Measurements from ENCODE around the gene GPATCH4.
"Not testable (repeated sequence)": the region's sequence is repeated elsewhere in the genome, so short reads cannot be mapped to it uniquely, and the experiment has no call there.

Gene GPATCH4

DNA sequence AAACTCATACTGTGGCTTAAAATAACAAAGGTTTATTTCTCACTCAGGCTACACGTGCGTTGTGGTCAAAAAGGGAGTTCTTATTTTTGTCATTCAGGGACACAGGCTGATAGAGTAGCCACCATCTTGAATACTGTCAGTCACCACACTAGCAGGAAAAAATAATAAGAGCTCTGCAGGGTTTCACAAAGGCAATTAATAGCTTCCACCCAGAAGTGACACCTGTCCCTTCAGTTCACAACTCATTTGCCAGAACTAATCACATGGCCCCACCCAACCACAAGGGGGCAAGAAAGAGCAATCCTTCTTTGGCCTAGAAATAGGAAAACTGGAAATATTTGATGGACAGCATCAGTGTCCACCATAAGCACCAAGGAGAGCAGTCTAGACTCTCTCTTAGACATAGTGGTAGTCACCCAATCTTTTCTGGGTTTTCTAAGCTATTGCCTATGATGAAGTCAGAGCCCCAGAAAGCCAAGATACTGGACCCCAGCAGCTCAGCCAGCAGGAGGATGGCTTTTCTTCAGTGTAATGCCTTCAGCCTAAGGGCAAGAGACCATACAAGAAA, 26.1 kb upstream of the GPATCH4 start:
- peak; percentile 65 for DNase-seq (ENCODE audit: low spot score)

DNA sequence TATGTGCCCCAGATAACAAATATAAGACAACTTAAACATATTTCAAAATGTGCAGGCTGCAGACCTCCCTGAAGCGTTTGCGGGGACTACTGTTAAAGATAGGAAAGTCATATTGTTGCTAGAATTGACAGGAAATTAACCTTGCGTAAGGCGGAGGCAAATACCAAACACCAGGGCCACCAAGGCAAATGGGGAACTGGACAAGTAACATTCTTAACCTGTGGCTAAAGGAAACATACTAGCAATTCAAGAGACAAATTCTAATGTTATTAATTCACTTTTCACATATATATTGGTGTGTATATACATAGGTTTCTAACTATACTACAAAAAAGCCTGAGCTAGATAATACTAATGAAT, 24.8 kb upstream of the GPATCH4 start:
- no peak for DNase-seq (ENCODE audit: low spot score)

DNA sequence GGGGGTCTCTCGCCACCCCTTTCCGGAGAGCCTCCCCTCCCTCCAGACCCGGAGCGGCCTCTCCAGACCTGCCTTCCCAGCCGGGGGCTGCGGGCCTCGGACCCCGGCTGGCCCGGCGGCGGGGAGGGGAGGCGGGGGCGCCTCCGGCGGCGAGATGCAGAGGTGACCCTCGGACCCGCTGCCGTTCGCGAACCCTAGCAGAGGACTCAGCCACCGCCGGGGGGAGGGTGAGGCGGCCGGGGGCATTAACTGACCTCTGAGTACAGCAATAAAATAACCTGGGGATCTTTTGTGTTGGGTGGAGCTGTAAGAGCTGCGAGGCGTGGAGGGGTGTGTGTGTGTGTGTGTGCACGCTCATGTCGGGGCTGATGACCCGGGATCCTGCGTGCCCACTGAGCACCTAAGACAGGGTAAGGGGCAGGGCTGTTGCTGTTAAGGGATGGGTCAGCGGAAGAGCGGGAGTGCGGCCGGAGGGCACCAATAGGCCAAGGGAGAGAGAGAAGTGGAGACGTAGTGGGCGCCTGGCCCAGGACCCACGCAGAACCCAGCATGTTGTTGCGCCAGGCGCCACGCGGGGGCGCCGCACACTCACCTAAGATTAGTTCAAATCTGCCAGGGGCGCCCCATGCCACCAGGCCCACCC, 24.3 kb upstream of the GPATCH4 start:
- DNase-seq (ENCODE audit: low spot score), result peak; percentile 66

DNA sequence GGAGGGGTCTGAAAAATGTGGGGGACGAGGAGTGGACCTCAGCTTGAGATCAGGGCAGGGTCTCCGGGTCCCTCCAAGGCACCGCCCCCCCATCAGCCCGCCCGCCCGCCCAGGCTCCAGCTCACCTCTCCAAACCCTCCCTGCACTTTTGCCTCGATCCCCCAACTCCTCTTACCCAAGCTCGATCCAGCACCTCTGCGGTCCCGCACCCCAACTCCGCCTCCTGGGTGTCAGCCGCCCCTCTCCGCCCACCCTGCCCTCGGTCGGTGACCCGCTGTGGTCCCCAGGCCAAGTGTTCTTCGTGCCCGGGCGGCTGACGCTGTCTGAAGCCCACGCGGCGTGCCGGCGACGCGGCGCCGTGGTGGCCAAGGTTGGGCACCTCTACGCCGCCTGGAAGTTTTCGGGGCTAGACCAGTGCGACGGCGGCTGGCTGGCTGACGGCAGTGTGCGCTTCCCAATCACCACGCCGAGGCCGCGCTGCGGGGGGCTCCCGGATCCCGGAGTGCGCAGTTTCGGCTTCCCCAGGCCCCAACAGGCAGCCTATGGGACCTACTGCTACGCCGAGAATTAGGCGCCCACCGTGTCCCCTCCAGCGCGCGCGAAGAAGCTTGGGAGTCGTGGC, 23.6 kb upstream of the GPATCH4 start:
- no peak for DNase-seq (ENCODE audit: low spot score)

DNA sequence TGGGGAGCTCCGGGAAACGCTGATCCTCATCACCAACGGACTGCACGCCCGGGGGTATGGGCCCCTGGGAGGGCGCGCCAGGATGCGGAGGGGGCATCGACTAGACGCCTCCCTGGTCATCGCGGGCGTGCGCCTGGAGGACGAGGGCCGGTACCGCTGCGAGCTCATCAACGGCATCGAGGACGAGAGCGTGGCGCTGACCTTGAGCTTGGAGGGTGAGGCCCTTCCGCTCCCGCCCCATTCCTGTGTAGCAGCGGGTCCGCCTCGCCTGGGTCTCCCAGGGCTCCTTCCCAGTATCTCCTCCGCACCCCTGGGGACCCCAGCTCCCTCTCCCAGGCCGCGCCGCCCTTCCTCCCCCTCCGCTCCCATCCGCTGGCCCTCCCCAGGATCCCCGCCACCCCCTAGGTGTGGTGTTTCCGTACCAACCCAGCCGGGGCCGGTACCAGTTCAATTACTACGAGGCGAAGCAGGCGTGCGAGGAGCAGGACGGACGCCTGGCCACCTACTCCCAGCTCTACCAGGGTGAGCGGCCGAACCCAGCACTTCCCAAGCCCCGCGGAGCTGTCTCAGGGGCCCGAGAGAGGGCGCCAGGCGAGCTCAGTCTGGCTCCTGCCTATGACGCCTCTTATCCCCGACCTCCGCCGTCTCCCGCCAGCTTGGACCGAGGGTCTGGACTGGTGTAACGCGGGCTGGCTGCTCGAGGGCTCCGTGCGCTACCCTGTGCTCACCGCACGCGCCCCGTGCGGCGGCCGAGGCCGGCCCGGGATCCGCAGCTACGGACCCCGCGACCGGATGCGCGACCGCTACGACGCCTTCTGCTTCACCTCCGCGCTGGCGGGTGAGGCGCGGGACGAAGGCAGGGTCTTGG, 22.9 kb upstream of the GPATCH4 start:
- DNase-seq (ENCODE audit: low spot score), result no peak

DNA sequence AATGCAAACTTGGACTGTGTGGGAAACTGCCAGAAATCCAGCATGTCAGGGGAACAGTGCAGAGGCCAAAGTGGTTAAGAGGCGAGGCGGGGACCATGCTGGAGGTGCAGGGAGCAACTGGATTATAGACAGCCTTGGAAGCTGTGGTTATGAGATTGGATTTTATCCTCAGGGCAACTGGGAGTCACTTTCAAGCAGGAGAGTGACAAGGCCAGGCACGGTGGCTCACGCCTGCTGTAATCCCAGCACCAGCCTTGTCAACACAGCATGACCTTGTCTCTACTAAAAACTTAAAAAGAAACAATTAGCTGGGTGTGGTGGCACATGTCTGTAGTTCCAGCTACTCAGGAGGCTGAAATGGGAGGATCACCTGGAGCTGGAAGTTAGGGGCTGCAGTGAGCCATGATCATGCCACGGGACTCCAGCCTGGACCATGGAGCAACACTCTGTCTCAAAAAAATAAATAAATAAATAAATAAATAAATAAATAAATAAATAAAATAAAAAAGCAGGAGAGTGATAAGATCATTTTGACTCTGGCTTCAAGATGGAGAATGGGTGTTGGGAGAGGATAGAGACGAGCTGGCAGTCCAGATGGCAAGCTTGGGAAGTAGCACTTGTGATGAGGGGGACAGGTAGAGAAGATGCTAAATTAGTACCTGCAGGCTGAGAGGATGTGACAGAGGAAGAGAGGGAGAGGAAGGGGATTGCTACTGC, 21.5 kb upstream of the GPATCH4 start:
- no peak for DNase-seq (ENCODE audit: low spot score)

DNA sequence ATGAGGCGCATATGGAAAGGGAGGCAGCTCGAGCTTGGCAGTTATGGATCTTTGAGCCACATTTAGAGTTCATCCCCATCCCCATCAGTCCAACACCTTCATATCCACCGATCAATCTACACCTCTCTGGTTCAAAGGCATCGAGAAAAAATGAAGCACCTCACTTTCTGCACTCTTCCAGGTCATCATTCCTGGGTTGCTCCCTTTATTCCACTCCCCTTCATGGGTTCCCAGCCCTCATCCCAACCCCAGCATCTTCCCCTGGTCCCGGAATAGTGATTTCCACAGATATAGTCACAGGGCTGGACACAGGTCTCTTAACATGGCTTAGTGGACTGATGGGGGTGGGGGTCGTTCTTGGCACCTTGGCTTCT, 18.3 kb upstream of the GPATCH4 start:
- no peak for DNase-seq (ENCODE audit: low spot score)

DNA sequence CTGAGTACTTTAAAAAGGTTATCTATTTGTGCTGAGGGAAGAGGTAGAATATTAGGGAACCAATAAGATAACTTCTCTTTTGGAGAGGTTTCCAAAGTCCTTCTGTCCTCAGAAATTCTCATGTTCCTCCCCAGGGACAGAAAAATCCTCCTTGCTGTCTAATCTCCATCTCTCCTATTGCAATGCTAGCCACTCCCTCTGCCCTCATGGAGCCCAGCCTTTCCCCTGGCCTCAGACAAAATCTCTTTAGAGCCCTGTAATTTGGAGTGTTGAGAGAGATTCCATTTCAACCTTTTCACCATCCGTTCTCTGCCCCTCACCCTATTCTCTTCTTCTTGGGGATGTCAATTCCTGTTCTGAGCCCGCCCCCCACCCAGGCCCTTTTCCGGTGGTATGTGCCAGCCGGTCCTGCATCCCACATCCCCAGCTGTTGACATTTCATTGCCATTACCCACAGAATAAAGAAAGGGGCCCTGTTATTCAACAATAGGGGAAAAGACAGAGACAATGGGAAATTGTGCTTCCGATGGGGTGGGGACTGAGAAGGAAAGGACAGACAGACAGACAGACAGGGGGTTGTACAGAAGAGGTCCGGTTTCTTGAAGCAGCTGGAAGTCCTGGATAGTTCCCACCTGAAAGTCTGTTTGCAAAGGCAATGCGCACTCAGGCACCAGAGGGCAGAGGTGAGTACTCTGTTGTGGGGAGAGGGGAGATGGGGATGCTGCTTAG, 17.7 kb upstream of the GPATCH4 start, which contains the start of gene HAPLN2:
TSS of gene HAPLN2 (plus strand) at position 563 of the 729 bp plus-strand sequence. CDS start 4,076 bp downstream, outside the sequence.
- peak; percentile 94 for DNase-seq (ENCODE audit: low spot score)

DNA sequence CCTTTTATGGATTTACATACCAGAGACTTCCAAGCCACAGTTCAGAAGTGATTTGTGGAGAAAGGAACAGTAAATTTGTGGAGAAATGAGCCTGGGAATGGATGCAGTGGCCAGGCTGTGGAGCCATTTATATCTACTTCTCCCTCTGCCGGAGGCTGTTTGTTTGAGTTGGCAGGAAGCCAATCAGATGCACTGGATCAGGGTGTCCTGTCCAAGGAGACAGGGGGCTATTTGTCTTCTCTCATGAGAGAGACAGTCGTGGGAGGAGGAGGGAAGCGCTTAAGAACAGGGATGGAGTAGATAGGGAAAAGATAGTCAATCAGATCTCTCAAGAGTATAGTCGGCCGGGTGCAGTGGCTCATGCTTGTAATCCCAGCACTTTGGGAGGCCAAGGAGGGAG, 15.2 kb upstream of the GPATCH4 start:
- DNase-seq (ENCODE audit: low spot score), result peak; percentile 97

DNA sequence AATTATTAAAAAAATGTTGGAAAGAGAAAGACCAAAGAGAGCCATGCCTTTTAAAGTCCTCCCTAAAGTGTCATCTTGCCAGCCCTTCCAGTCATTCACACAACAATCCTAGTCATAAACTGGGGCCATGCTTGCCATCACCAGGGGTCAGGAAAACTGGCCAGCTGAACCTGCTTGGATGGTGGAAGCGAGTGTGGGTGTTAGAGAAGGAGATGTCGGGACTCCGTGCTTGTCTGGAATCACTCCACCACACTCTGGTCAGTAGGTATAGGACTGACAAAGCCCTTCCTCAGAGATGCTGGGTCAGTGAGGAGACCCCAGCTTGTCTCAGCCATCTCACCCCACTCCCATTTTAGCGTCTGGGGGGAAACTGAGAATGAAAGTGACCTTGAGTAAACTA, 14.7 kb upstream of the GPATCH4 start:
- DNase-seq (ENCODE audit: low spot score), result no peak

DNA sequence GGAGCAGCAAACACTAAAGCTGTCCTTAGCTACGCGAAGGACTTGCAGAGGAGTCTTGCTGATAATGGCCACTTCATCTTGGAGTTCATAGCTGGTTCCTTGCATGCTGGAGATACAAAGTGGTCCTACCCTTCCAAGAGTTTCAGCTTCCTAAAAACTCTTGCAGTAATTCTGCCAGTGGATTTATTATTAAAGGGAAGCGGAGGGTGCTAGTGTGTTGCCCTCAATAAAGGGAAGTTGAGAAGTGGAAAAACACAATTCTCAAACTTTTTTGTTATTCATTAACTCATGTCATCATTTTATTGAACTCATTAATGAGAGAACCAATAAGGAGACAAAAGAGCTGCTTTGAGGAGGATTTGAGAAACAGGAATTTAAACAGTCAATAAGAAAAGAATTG, 11.4 kb upstream of the GPATCH4 start:
- DNase-seq (ENCODE audit: low spot score), result no peak

DNA sequence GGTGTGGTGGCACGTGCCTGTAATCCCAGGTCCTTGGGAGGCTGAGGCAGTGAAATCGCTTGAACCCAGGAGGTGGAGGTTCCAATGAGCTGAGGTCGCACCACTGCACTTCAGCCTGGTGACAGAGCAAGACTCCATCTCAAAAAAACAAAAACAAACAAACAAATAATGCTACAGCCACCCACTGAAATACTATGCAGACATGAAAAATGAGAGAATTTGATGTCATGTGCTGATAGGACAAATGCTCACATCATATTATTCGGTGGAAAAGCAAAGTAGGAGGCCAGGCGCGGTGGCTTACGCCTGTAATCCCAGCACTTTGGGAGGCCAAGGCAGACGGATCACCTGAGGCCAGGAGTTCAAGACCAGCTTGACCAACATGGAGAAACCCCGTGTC, 8.8 kb upstream of the GPATCH4 start:
- not testable (repeated sequence) for DNase-seq (ENCODE audit: low spot score)

DNA sequence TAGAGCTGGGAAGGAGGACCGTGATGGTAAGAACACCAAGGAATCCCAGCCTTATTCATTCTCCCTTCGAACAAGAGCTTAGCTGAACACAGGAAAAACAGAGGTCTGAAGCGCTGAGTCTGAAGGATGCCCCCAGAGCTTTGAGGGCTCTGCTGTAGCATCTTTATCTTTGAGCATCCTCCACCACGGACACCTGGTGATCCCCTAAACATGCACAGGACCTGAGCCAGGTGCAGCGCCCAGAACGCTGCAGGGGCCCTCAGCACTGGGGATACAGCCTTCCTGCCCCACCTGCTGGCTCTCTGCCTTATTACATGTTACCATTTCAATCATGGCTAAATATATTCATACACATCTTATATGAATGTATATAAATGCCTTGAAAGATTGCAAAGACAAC, 7.7 kb upstream of the GPATCH4 start:
- DNase-seq (ENCODE audit: low spot score), result no peak

DNA sequence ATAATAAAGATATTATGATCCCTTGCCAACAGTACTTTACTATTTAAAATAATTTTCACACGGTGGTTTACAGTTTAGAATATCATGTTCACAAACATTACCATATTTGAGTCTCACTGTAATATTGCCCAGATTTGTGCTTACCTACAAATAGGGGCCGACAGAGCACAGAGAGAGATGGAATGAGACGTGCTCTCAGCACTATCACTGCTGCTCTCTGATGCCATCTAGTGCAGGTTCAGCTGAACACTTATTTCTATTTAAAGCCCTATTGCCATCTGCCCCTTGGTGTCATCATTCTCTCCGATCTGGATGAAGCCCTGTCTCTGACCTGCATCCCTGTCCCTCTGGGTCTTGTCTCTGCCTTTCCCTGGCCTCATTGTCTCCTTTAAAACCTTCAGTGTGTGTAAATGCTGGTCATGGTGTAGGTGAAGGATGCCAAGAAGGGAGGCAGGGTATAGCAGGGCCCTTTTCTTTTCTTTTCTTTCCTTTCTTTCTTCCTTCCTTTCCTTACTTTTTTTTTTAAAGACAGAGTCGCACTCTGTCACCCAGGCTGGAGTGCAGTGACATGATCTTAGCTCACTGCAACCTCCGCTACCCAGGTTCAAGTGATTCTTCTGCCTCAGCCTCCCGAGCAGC, 6.9 kb upstream of the GPATCH4 start:
- DNase-seq (ENCODE audit: low spot score), result peak; percentile 94

DNA sequence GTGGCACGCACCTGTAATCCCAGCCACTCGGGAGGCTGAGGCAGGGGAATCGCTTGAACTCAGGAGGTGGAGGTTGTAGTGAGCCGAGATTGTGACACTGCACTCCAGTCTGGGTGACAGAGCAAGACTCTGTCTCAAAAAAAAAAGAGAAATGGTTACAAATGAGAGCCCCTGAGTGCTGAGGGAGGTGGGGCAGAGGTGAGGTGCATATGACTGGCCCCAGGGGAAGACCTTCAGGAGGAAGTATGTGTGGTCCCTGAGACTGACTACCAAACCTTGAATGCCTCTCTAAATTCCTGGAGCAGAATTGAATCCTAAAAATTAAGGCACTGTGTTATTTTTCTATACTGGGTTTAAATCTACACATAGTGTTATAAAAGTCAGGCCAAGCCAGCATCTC, 6.1 kb upstream of the GPATCH4 start:
- not testable (repeated sequence) for DNase-seq (ENCODE audit: low spot score)

DNA sequence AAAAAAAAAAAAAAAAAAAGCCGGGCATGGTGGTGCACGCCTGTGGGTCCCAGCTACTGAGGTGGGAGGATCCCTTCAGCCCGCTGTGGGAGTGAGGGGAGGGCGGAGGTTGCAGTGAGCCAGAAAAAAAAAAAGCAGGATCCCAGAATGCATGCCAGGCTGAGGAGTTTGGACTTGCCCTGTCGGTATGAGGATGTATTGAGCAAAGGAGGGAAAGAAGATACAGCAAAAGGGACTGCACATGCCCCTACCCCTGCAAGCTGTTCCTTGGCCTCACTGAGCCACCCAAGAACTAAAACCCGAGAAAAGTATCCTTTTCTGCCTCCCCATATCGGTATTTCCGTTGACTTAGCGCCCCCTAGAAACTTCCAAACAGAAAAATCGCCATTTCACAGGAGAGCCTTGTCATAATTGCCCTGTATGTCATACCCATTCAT, 1.3 kb upstream of the GPATCH4 start:
- peak; percentile 56 for DNase-seq (ENCODE audit: low spot score)

DNA sequence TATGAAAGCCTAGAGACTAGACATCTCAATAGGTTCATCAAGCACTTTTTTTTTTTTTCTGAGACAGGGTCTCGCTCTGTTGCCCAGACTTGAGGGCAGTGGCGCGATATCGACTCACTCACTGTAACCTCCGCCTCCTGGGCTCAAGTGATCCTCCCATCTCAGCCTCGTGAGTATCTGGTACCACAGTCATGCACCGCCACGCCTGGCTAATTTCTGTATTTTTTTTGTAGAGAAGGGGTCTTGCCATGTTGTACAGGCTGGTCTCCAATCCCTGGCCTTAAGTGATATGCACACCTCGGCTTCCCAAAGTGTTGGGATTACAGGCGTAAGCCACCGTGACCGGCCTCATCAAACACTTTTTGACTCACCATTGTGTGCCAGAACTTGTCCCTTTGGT, 613 bp upstream of the GPATCH4 start:
- no peak for DNase-seq (ENCODE audit: low spot score)

DNA sequence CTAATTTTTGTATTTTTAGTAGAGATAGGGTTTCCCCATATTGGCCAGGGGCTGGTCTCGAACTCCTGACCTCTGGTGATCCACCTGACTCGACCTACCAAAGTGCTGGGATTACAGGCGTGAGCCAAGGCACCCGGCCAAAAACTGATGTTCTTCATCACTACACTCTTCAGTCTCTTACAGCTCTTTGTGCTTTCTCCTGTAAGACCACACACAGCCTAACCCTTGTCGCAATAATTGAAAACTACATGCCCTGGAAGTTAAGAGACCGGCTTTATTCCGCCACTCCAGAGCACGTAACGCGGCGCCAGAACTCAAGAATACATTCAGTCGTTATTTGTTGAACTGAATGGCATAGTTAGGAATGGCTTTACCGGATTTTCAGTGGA, 552 bp downstream of the GPATCH4 start:
- DNase-seq (ENCODE audit: low spot score), result no peak

DNA sequence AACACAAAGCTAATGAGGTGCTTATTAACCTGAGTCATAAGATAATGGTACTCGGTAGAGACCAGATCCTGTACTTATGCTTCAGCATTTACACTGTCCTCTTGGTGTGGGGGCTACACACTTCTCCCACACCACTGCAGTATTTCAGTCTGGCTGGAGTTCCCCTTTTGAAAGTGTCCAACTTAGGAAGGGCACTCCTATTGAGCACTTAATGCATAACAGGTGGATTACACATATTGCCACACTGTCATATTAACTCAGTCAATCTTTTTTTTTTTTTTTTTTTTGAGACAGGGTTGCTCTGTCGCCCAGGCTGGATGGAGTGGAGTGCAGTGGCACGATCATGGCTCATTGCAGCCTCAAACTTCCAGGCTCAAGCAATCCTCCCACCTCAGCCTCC, 1.5 kb downstream of the GPATCH4 start:
- DNase-seq (ENCODE audit: low spot score), result no peak

DNA sequence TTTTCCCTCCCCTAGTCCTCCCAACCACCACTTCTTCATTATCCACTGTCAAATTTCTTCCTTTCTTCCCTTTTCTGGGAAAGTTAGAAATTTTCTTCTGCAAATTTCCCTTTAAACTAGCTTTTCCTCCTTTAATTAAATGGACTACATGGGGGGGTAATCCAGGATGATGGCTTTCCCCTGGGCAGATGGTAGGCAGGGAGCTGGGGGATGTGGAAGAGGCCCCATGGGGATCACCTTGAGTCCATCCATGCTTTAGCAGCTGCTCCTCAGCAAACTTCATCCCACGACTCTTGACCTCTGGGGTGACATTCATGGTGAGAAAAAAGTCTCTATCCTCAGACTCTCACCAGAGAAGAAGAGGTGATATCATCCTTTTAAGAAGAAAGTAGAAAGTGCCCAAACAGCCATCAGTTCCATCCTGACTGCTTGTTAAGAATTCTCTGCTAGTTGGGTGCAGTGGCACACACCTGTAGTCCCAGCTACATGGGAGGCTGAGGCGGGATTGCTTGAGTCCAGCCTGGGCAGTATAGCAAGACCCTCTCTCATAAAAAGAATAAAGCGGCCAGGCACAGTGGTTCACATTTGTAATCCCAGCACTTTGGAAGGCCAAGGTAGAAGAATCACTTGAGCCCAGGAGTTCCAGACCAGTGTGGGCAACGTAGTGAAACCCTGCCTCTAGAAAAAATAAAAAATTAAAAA, 2.4 kb downstream of the GPATCH4 start:
- no peak for DNase-seq (ENCODE audit: low spot score)
